ENCODE results near the gene SH2D6. TPM values are rescaled to one million over a fixed set of nuclear protein-coding genes. Genes with fewer than 3 reads are reported as not detected.
"Not testable (repeated sequence)": the region's sequence is repeated elsewhere in the genome, so short reads cannot be mapped to it uniquely, and the experiment has no call there.

The SH2D6 gene
- polyA plus RNA-seq, 2 of the 4 experiments (the other 2 are of a cell fraction) = 1.4 to 1.8 TPM

DNA sequence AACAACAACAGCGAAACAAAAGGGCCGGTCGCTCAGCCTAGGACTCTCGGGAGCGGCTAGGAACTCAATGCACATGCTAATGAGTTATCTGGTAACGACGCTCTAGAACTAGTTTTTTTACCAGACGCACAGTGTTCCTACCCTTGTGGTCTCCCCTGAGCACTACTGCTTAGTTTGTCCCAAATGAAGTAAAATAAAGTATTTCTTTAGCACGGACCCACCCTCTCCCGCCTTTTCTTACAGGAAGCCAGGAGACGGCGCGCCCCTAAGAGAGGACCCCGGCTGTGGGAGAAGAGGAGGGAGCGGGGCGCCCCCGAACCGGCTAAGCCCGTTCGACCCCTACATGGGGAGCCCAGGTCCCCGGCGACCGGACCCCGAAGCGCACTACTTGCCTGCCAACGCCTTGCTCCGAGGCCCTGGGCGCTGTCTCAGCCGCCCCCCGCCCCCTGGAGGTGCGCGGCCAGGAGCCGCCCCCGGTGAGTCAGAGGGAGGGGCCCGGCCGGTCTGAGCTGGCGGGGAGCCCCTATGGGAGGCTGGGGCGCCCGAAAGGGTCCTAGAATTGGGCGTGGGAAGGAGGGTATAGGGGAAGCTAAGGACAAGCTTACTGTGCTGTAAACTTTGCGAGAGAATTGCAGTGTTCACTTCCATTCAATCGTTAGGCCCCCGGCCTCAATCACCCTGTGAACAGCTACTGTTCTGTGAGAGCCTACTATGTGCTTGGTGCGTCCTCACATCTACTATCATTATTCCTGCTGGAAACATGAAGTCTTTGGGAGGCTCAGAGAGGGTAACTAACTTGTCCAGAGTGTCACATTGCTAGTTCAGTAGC lies 4.7 kb upstream of the SH2D6 start:
- POLR2A ChIA-PET = interaction anchor here (1.4 kb wide), 2 partner anchors 59 to 125 kb away, joined by 4 to 10 read pairs; partner anchors contain the start of genes ELMOD3, MAT2A and RETSAT
- DNase-seq (ENCODE audit: low read depth in 1 of 2, low spot score in 1 of 2) (no peak), ATAC-seq (peak; percentile 22 to 46; a peak in 5 of 6 replicates)

DNA sequence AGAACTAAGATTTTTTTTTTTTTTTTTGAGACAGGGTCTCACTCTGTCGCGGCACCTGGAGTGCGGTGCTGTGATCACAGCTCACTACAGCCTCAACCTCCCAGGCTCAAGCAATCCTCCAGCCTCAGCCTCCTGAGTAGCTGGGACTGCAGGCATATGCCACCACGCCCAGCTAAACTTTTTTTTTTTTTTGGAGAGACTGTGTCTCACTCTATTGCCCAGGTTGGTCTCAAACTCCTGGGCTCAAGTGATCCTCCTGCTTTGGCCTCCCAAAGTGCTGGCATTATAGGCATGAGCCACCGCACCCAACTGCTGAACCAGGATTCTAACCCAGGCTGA lies 4.1 kb upstream of the SH2D6 start:
- H3K4me2 ChIP-seq = peak overlapping the region; percentile 78
- H3K9me3 ChIP-seq; ATAC-seq; DNase-seq (ENCODE audit: low read depth in 1 of 2, low spot score in 1 of 2); FAIRE-seq: not testable (repeated sequence)
- 90% methylated on average over 5 of the region's 5 CpGs for WGBS (ENCODE audit: missing lambda C conversion rate)
- peak overlapping the region; percentile 67 to 86 for H3K27ac ChIP-seq
- peak overlapping the region; percentile 45; the same call in 2 of the 3 replicates for H3K4me3 ChIP-seq
- POLR2A ChIA-PET = interaction anchor here (1.4 kb wide), 2 partner anchors 60 to 124 kb away, joined by 4 to 10 read pairs; partner anchors contain the start of genes ELMOD3, MAT2A and RETSAT
- CTCF ChIA-PET = interaction anchor here (0.6 to 41.9 kb wide), 2 partner anchors 131 to 687 kb away, joined by 4 to 1185 read pairs; partner anchors contain the start of genes GGCX and MAT2A
- peaks cover 52% of the 10 kb centered on the region for H3K4me1 ChIP-seq

More for the DNA sequence above, 4.7 kb upstream of the SH2D6 start:
- H3K4me2 ChIP-seq = peak overlapping the region; percentile 78
- TF ChIP-seq ZFP36 (IDR thresholded peaks at IDR 0.05; ENCODE audit: borderline replicate concordance, partially characterized antibody) (no peak), HOXA7 (CRISPR knock-in tag; IDR thresholded peaks at IDR 0.05) (no peak), FOXS1 (CRISPR knock-in tag; IDR thresholded peaks at IDR 0.05) (no peak), GATA3 (IDR thresholded peaks at IDR 0.05; ENCODE audit: borderline replicate concordance) (no peak), ZNF302 (CRISPR knock-in tag; IDR thresholded peaks at IDR 0.05) (no peak), FOSL2 (IDR thresholded peaks at IDR 0.05) (no peak), FOSL2 (CRISPR knock-in tag; IDR thresholded peaks at IDR 0.05) (peak; percentile 67), RNF2 (IDR thresholded peaks at IDR 0.05; ENCODE audit: borderline replicate concordance, low read depth) (0 out of 2 replicates have a peak, but pooled peaks have one; percentile 34), POLR2AphosphoS2 (conservative IDR thresholded peaks at IDR 0.05; ENCODE audit: low read length) (no peak), TP53 (CRISPR knock-in tag; IDR thresholded peaks at IDR 0.05) (no peak), HOXB5 (CRISPR knock-in tag; IDR thresholded peaks at IDR 0.05) (0 out of 2 replicates have a peak, but pooled peaks have one; percentile 32), RCOR1 (IDR thresholded peaks at IDR 0.05; ENCODE audit: low read depth, low read length) (no peak)
- TF ChIP-seq, protein P1, sequence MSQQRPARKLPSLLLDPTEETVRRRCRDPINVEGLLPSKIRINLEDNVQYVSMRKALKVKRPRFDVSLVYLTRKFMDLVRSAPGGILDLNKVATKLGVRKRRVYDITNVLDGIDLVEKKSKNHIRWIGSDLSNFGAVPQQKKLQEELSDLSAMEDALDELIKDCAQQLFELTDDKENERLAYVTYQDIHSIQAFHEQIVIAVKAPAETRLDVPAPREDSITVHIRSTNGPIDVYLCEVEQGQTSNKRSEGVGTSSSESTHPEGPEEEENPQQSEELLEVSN (IDR thresholded peaks at IDR 0.05; ENCODE audit: borderline replicate concordance, low read depth) = peak; percentile 74; the same call in 1 of the 2 replicates
- H3K27ac ChIP-seq = peak overlapping the region; percentile 67 to 86
- peaks cover 46% of the 10 kb centered on the region for H3K4me1 ChIP-seq
- CTCF ChIA-PET = interaction anchor here (0.6 to 41.9 kb wide), 6 partner anchors 7 to 687 kb away, joined by 3 to 1185 read pairs (median 4); partner anchors contain the start of genes GGCX and MAT2A
- peak overlapping the region; percentile 45 for H3K4me3 ChIP-seq
- WGBS (ENCODE audit: missing lambda C conversion rate) = 38% methylated on average over 31 of the region's 44 CpGs
- no peak for FAIRE-seq
- no peaks in the 10 kb centered on the region for H3K9me3 ChIP-seq

DNA sequence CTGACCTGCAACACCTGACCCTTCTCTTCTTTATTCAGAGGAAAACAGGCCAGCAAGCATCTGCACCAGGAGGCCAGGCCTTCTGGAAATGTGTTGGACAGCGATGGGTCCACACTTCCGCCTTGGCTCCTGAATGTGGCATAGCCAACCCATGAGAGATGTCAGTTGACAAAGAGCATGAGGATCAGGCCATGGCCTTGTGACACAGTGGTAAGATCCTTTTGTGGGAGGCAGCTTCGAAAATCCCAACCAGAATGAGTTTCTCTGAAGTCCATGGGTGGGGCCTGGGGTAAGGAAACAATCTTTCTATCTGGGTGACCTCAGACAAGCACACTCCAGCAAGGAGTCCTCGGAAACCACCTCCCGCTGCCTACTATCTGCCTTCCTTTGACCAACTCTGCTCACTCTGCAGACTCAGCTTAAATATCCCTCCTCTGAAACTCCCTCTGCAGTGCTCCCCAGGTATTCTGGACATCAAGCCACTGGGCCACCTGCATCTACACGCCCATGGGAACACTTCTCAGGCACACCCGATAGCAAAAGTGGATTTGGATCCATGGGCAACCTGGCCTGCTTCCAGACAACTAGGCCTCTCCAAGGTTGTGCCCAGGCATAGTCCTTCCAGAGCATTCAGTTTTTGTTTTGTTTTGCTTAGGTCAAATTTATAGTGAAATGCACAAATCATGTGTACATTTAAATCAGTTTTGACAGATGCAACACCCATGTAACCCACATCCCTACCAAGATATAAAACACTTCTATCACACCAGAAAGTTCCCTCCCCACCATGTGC lies 3.6 kb upstream of the SH2D6 start:
- H3K4me3 ChIP-seq = no peak overlapping the region
- DNase-seq (ENCODE audit: low read depth in 1 of 2, low spot score in 1 of 2) (no peak), ATAC-seq (no peak), FAIRE-seq (no peak)
- POLR2A ChIA-PET = interaction anchor here (1.4 kb wide), 1 partner anchor 124 kb away, joined by 10 read pairs; the partner anchor contains the start of gene MAT2A
- H3K4me1 ChIP-seq = peaks cover 55% of the 10 kb centered on the region
- peak; percentile 21 for TF ChIP-seq MAFK (IDR thresholded peaks at IDR 0.05; ENCODE audit: partially characterized antibody)
- TF ChIP-seq, protein P2, sequence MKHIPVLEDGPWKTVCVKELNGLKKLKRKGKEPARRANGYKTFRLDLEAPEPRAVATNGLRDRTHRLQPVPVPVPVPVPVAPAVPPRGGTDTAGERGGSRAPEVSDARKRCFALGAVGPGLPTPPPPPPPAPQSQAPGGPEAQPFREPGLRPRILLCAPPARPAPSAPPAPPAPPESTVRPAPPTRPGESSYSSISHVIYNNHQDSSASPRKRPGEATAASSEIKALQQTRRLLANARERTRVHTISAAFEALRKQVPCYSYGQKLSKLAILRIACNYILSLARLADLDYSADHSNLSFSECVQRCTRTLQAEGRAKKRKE (CRISPR knock-in tag; IDR thresholded peaks at IDR 0.05; ENCODE audit: low read depth) = no peak
- no peak for TF ChIP-seq POLR2A (IDR thresholded peaks at IDR 0.05; ENCODE audit: low read length)
- H3K27ac ChIP-seq = peak overlapping the region in 1 of 2 experiments; percentile 86; a peak in 1 of 6 replicates
- CTCF ChIA-PET = interaction anchor here (41.9 kb wide), 1 partner anchor 131 kb away, joined by 1185 read pairs; the partner anchor contains the start of genes GGCX and MAT2A
- WGBS (ENCODE audit: missing lambda C conversion rate) = 88% methylated on average over 7 of the region's 7 CpGs
- H3K9me3 ChIP-seq = no peaks in the 10 kb centered on the region
- H3K4me2 ChIP-seq = no peak overlapping the region
